H1 (cell line): ENCODE results near the gene NHLH2. TPM values are rescaled to one million over a fixed set of nuclear protein-coding genes. Genes with fewer than 3 reads are reported as not detected.

ENCODE experiments used
- CTCF ChIA-PET: fragments of 300-600 bp; sonication (Branson Sonifier 250); formaldehyde crosslinking; loops from one replicate; lab custom pipeline; 2021; ENCODE audit not compliant: partially characterized antibody; lab: Charles Lee
- POLR2A ChIA-PET: fragments of 300-600 bp; sonication (Branson Sonifier 250); formaldehyde crosslinking; loops from one replicate; lab custom pipeline; 2021; ENCODE audit warnings: inconsistent platforms; ENCODE audit not compliant: partially characterized antibody; lab: Charles Lee
- DNase-seq, 2 experiments: peaks; one replicate each; pipeline versions ENCODE4 v3.0.0 to v3.0.0-alpha.2; 2010 to 2022; ENCODE audit warnings: low spot score in 2 of 2, low read depth in 1 of 2, mixed read lengths in 1 of 2
- FAIRE-seq: peaks from 2 replicates; lab custom pipeline; 2011; peaks lifted over from hg19 to GRCh38; lab: Jason Lieb, UNC
- H2AFZ ChIP-seq: 2 replicates; pipeline ENCODE4 v1.8.1; 2012; ENCODE audit warnings: low read length, inconsistent platforms
- H2AK5ac ChIP-seq: 2 replicates; pipeline ENCODE4 v1.6.1; 2013; ENCODE audit warnings: low read depth, low read length
- H2BK120ac ChIP-seq: replicated peaks from 2 replicates; pipeline ENCODE3; 2013; ENCODE audit warnings: low read depth, low read length, inconsistent platforms
- H2BK12ac ChIP-seq: 2 replicates; pipeline ENCODE4 v1.6.1; 2013; ENCODE audit warnings: low read depth, low read length
- H2BK15ac ChIP-seq: 2 replicates; pipeline ENCODE4 v1.6.1; 2013; ENCODE audit warnings: low read length
- H2BK20ac ChIP-seq: 2 replicates; pipeline ENCODE4 v1.6.1; 2013; ENCODE audit warnings: low read length
- H2BK5ac ChIP-seq: 2 replicates; pipeline ENCODE4 v1.6.1; 2013; ENCODE audit warnings: low read depth, low read length
- H3K14ac ChIP-seq: 2 replicates; pipeline ENCODE4 v1.6.1; 2013; ENCODE audit warnings: inconsistent platforms; ENCODE audit not compliant: insufficient read length
- H3K18ac ChIP-seq: 2 replicates; pipeline ENCODE4 v1.6.1; 2013; ENCODE audit warnings: low read length; ENCODE audit errors: extremely low read depth
- H3K23ac ChIP-seq: 2 replicates; pipeline ENCODE4 v1.6.1; 2013; ENCODE audit warnings: inconsistent platforms; ENCODE audit not compliant: insufficient read length
- H3K23me2 ChIP-seq: 2 replicates; pipeline ENCODE4 v1.6.1; 2013; ENCODE audit warnings: low read depth, low read length
- H3K27ac ChIP-seq: 2 replicates; pipeline ENCODE4 v1.6.1; 2011; ENCODE audit warnings: low read depth, low read length, inconsistent platforms
- H3K27me3 ChIP-seq, 4 experiments: replicated peaks in 1 of 4; 1 replicate in 1 of 4; 2 replicates in 3 of 4; pipeline versions ENCODE4 v1.6.1 to v1.8.1; 2011 to 2013; ENCODE audit warnings: low read length in 3 of 4, mild to moderate bottlenecking in 3 of 4, inconsistent platforms in 2 of 4, mixed read lengths in 2 of 4, moderate library complexity in 1 of 4; ENCODE audit not compliant: control insufficient read depth in 3 of 4, insufficient read depth in 3 of 4; ENCODE audit errors: extremely low read depth in 1 of 4
- H3K36me3 ChIP-seq, 4 experiments: 2 replicates each; pipeline versions ENCODE4 v1.6.1 to v1.8.1; 2011 to 2013; ENCODE audit warnings: mild to moderate bottlenecking in 4 of 4, low read length in 3 of 4, moderate library complexity in 2 of 4, control low read depth in 1 of 4, inconsistent platforms in 1 of 4; ENCODE audit not compliant: insufficient read depth in 4 of 4, control insufficient read depth in 2 of 4
- H3K4ac ChIP-seq: replicated peaks from 2 replicates; pipeline ENCODE3; 2013; ENCODE audit warnings: low read length, low read depth, mixed read lengths, inconsistent platforms; ENCODE audit not compliant: insufficient read length
- H3K4me1 ChIP-seq, 4 experiments: replicated peaks in 1 of 4; 1 replicate in 1 of 4; 2 replicates in 3 of 4; pipeline versions ENCODE4 v1.6.1 to v1.8.1; 2011 to 2013; ENCODE audit warnings: low read length in 3 of 4, inconsistent platforms in 2 of 4, mixed read lengths in 1 of 4; ENCODE audit not compliant: insufficient read depth in 4 of 4, control insufficient read depth in 3 of 4
- H3K4me2 ChIP-seq, 2 experiments: 2 replicates each; pipeline versions ENCODE4 v1.6.1 to v1.8.1; 2011 to 2013; ENCODE audit warnings: low read depth in 2 of 2, low read length in 2 of 2, control low read depth in 1 of 2, inconsistent platforms in 1 of 2, mild to moderate bottlenecking in 1 of 2; ENCODE audit not compliant: insufficient read depth in 1 of 2
- H3K4me3 ChIP-seq, 4 experiments: fragments of 200-600, 300-600 bp in 1 of 4; sonication (generic), shearing (Covaris generic), sonication (Bioruptor Twin) in 1 of 4; 2 replicates each; pipeline versions ENCODE4 v1.5.1 to v1.8.1; 2011 to 2016; ENCODE audit warnings: low read length in 4 of 4, low read depth in 3 of 4, control low read depth in 2 of 4, inconsistent platforms in 2 of 4, mild to moderate bottlenecking in 2 of 4, mixed read lengths in 1 of 4, moderate library complexity in 1 of 4; ENCODE audit not compliant: insufficient read depth in 2 of 4; ENCODE audit errors: extremely low read depth in 1 of 4
- H3K56ac ChIP-seq: replicated peaks from 2 replicates; pipeline ENCODE3; 2013; ENCODE audit warnings: low read depth, mild to moderate bottlenecking, mixed read lengths, low read length, inconsistent platforms; ENCODE audit not compliant: insufficient read length
- H3K79me1 ChIP-seq: 2 replicates; pipeline ENCODE4 v1.6.1; 2013; ENCODE audit warnings: low read depth, low read length, control low read depth
- H3K79me2 ChIP-seq, 2 experiments: 2 replicates each; pipeline versions ENCODE4 v1.6.1 to v1.8.1; 2012 to 2013; ENCODE audit warnings: low read length in 2 of 2, mild to moderate bottlenecking in 2 of 2, inconsistent platforms in 1 of 2; ENCODE audit not compliant: insufficient read depth in 2 of 2, control insufficient read depth in 1 of 2
- H3K9ac ChIP-seq, 4 experiments: replicated peaks in 1 of 4; 1 replicate in 1 of 4; 2 replicates in 3 of 4; pipeline versions ENCODE4 v1.6.1 to v1.8.1; 2011 to 2013; ENCODE audit warnings: low read depth in 3 of 4, low read length in 3 of 4, control low read depth in 2 of 4, mild to moderate bottlenecking in 2 of 4, moderate library complexity in 2 of 4, inconsistent platforms in 1 of 4; ENCODE audit errors: extremely low read depth in 1 of 4
- H3K9me3 ChIP-seq, 2 experiments: 2 replicates each; pipeline versions ENCODE4 v1.6.1 to v1.8.1; 2012 to 2013; ENCODE audit warnings: mild to moderate bottlenecking in 2 of 2, moderate library complexity in 2 of 2, control low read depth in 1 of 2, inconsistent platforms in 1 of 2, low read depth in 1 of 2, low read length in 1 of 2, mixed read lengths in 1 of 2; ENCODE audit not compliant: insufficient read depth in 2 of 2
- H4K20me1 ChIP-seq, 2 experiments: replicated peaks in 1 of 2; 2 replicates each; pipeline versions ENCODE3 to v1.8.1; 2011 to 2013; ENCODE audit warnings: inconsistent platforms in 2 of 2, low read length in 2 of 2, mild to moderate bottlenecking in 1 of 2; ENCODE audit not compliant: insufficient read depth in 2 of 2, control insufficient read depth in 1 of 2
- H4K5ac ChIP-seq: 2 replicates; pipeline ENCODE4 v1.6.1; 2013; ENCODE audit warnings: low read length, low read depth, mixed read lengths, inconsistent platforms; ENCODE audit not compliant: insufficient read length
- H4K8ac ChIP-seq: 2 replicates; pipeline ENCODE4 v1.8.0; 2013; ENCODE audit warnings: mild to moderate bottlenecking, moderate library complexity, low read length, inconsistent platforms; ENCODE audit not compliant: insufficient read depth; ENCODE audit errors: extremely low read depth
- H4K91ac ChIP-seq: replicated peaks from 2 replicates; pipeline ENCODE3; 2013; ENCODE audit warnings: low read length, mixed read lengths, inconsistent platforms; ENCODE audit not compliant: insufficient read length
- BRCA1 ChIP-seq: IDR thresholded peaks from 2 replicates; pipeline ENCODE4 v1.6.1; 2012; ENCODE audit warnings: low read depth, low read length, improper control_type of control experiment
- CEBPB ChIP-seq: IDR thresholded peaks from 2 replicates; pipeline ENCODE4 v1.6.1; 2012; ENCODE audit warnings: low read depth, low read length
- CHD1 ChIP-seq: IDR thresholded peaks from 2 replicates; pipeline ENCODE4 v1.6.1; 2012; ENCODE audit warnings: low read depth, low read length, improper control_type of control experiment
- KDM4A ChIP-seq: IDR thresholded peaks from one replicate; pipeline ENCODE4 v1.7.1; 2012; ENCODE audit warnings: low read depth, mild to moderate bottlenecking, moderate library complexity, low read length, inconsistent platforms; ENCODE audit not compliant: severe bottlenecking
- PHF8 ChIP-seq: fragments of 200-600 bp; sonication (generic); conservative IDR thresholded peaks from 2 replicates; pipeline ENCODE4 v1.7.1; 2012; ENCODE audit warnings: low read depth, mild to moderate bottlenecking, inconsistent platforms, low read length, moderate library complexity
- RXRA ChIP-seq: IDR thresholded peaks from 2 replicates; pipeline ENCODE4 v1.6.1; 2011; ENCODE audit warnings: low read depth, mild to moderate bottlenecking, low read length, moderate library complexity; ENCODE audit not compliant: insufficient read depth
- SIN3A ChIP-seq, 2 experiments: IDR thresholded peaks in 1 of 2; conservative IDR thresholded peaks in 1 of 2; 2 replicates each; pipeline ENCODE4 v1.6.1; 2011 to 2012; ENCODE audit warnings: low read length in 2 of 2, improper control_type of control experiment in 1 of 2, low read depth in 1 of 2, mild to moderate bottlenecking in 1 of 2
- SIX5 ChIP-seq: IDR thresholded peaks from 2 replicates; pipeline ENCODE4 v1.6.1; 2011; ENCODE audit warnings: mild to moderate bottlenecking, low read depth, low read length
- SP2 ChIP-seq: IDR thresholded peaks from 2 replicates; pipeline ENCODE4 v1.6.1; 2012; ENCODE audit warnings: mild to moderate bottlenecking, low read length, inconsistent platforms
- TCF12 ChIP-seq: IDR thresholded peaks from 2 replicates; pipeline ENCODE4 v1.6.1; 2011; ENCODE audit warnings: low read depth, mild to moderate bottlenecking, low read length
- ZNF274 ChIP-seq: IDR thresholded peaks from 2 replicates; pipeline ENCODE4 v1.7.0; 2012; ENCODE audit warnings: low read length, borderline replicate concordance; ENCODE audit errors: extremely low read depth
- WGBS, 2 experiments: shearing (Covaris generic) in 1 of 2; methylation state at CpG; one replicate each; pipeline versions ENCODE4 v1.1.6 to v1.1.7; 2013 to 2015; ENCODE audit warnings: low lambda C conversion rate in 2 of 2, mixed read lengths in 2 of 2, inconsistent platforms in 1 of 2, low coverage in 1 of 2, missing lambda C conversion rate in 1 of 2; ENCODE audit not compliant: insufficient replicate concordance in 2 of 2, insufficient coverage in 1 of 2, insufficient read length in 1 of 2; ENCODE audit errors: extremely low coverage in 1 of 2, missing lambda C conversion rate in 1 of 2; 5-methylcytosine and 5-hydroxymethylcytosine counted together
- polyA plus RNA-seq, 7 experiments: library from polyadenylated mRNA; depleted of rRNA in 3 of 7; stranded (reverse) in 5 of 7; unstranded in 2 of 7; fragments of >200 nt in 5 of 7; fragments of 200-250 nt in 2 of 7; gene quantifications; 1 replicate in 5 of 7; 2 replicates in 1 of 7; 4 replicates in 1 of 7; pipeline versions ENCODE4 v1.2.1 to v1.2.3, GENCODE V29; 2011 to 2013; ENCODE audit warnings: missing spikeins in 2 of 7, mixed read lengths in 2 of 7
- total RNA-seq: library from RNA; stranded (reverse); fragmentation: NEBNext Ultra II Directional; extraction: Animal tissue kit (Norgen Biotek cat#: 25700); gene quantifications from 2 replicates; pipeline ENCODE4 v1.2.1, GENCODE V29; 2021
- TF ChIP-seq, protein P1 (sequence below), 3 experiments: IDR thresholded peaks; 1 replicate in 2 of 3; 2 replicates in 1 of 3; pipeline versions ENCODE4 v1.5.1 to v1.6.1; 2011; ENCODE audit warnings: low read length in 3 of 3, mild to moderate bottlenecking in 3 of 3, inconsistent platforms in 2 of 3, low read depth in 1 of 3, moderate library complexity in 1 of 3; ENCODE audit not compliant: insufficient read depth in 1 of 3; ENCODE audit errors: control extremely low read depth in 1 of 3

Gene NHLH2
- total and polyA plus RNA-seq, 2 of the 8 experiments (the other 6 are each of a cell fraction or from before 2014, with no cell fraction given) = 0.92 to 1.1 TPM

DNA sequence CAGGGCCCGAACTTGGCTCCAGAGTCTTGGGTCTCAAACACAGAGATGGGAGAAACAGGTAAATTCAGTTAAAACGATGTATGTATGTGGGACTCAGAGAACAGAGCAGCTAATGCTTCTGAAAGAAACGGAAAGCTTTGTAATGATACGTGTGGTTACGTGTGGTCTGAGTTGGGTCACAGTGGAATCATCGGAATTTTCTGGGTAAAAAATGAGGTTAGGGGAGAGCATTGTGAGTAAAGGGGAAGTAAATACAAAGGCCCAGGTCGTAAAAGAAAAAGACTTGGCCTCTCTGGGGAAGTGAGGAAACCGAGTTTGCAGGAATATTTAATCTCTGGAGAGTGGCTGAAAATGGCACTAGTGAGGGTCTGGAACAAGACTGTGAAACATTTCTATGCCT, 8.3 kb downstream of the NHLH2 start:
- H2AFZ ChIP-seq = no peak overlapping the region
- H3K56ac ChIP-seq = no peak overlapping the region
- H3K9me3 ChIP-seq = no peaks in the 10 kb centered on the region
- H4K8ac ChIP-seq = no peak overlapping the region
- H2BK5ac ChIP-seq = no peak overlapping the region
- no peak overlapping the region for H3K27ac ChIP-seq
- H2BK20ac ChIP-seq = no peak overlapping the region
- H2BK12ac ChIP-seq = no peak overlapping the region
- no peak overlapping the region for H4K91ac ChIP-seq
- no peak overlapping the region for H3K18ac ChIP-seq
- CTCF ChIA-PET = interaction anchor here (1.1 to 3.2 kb wide), 5 partner anchors 25 to 149 kb away, joined by 3 to 25 read pairs (median 4); no protein-coding TSS in a partner anchor
- no peaks in the 10 kb centered on the region for H3K79me1 ChIP-seq
- no peaks in the 10 kb centered on the region for H3K36me3 ChIP-seq
- H3K23me2 ChIP-seq = peaks cover 8% of the 10 kb centered on the region
- no peak for FAIRE-seq
- H3K4me1 ChIP-seq = peaks cover 4 to 10% (median 6%) of the 10 kb centered on the region in 4 experiments; a peak in 6 of 7 replicates
- no peak overlapping the region for H3K4me3 ChIP-seq
- H2BK15ac ChIP-seq = no peak overlapping the region
- no peak overlapping the region for H4K5ac ChIP-seq
- no peak overlapping the region for H3K14ac ChIP-seq
- POLR2A ChIA-PET = no interaction called here
- no peak overlapping the region for H3K4me2 ChIP-seq
- no peak overlapping the region for H3K9ac ChIP-seq
- WGBS, 2 experiments = 82% methylated on average over 8 of the region's 8 CpGs; no CpG with 5 or more reads in 1 of the 2 experiments
- DNase-seq = no peak
- no peaks in the 10 kb centered on the region for H4K20me1 ChIP-seq
- no peaks in the 10 kb centered on the region for H3K79me2 ChIP-seq
- no peak overlapping the region for H3K23ac ChIP-seq
- no peak overlapping the region for H2BK120ac ChIP-seq
- no peak overlapping the region for H3K4ac ChIP-seq
- H3K27me3 ChIP-seq = peaks cover 0 to 20% (median 13%) of the 10 kb centered on the region in 4 experiments; a peak in 6 of 7 replicates
- no peak overlapping the region for H2AK5ac ChIP-seq
- no peak for TF ChIP-seq SP2
- TF ChIP-seq CHD1 = no peak
- no peak for TF ChIP-seq SIX5
- TF ChIP-seq ZNF274 = no peak
- TF ChIP-seq, protein P1, sequence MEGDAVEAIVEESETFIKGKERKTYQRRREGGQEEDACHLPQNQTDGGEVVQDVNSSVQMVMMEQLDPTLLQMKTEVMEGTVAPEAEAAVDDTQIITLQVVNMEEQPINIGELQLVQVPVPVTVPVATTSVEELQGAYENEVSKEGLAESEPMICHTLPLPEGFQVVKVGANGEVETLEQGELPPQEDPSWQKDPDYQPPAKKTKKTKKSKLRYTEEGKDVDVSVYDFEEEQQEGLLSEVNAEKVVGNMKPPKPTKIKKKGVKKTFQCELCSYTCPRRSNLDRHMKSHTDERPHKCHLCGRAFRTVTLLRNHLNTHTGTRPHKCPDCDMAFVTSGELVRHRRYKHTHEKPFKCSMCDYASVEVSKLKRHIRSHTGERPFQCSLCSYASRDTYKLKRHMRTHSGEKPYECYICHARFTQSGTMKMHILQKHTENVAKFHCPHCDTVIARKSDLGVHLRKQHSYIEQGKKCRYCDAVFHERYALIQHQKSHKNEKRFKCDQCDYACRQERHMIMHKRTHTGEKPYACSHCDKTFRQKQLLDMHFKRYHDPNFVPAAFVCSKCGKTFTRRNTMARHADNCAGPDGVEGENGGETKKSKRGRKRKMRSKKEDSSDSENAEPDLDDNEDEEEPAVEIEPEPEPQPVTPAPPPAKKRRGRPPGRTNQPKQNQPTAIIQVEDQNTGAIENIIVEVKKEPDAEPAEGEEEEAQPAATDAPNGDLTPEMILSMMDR (IDR thresholded peaks at IDR 0.05; ENCODE audit: control extremely low read depth in 1 of 3, insufficient read depth in 1 of 3, low read depth in 1 of 3, low read length in 3 of 3) = no peak
- no peak for TF ChIP-seq SIN3A (conservative IDR thresholded peaks at IDR 0.05 in 1 of 2, IDR thresholded peaks at IDR 0.05 in 1 of 2; ENCODE audit: low read depth in 1 of 2, low read length in 2 of 2)
- no peak for TF ChIP-seq BRCA1
- no peak for TF ChIP-seq RXRA
- no peak for TF ChIP-seq TCF12
- no peak for TF ChIP-seq PHF8
- TF ChIP-seq CEBPB = no peak
- no peak for TF ChIP-seq KDM4A
